Activated CD4-positive, alpha-beta T cell treated with anti-CD3 and anti-CD28 coated beads, Interleukin-2, amount 50 U/mL, for 4 hours (primary cell): Measurements from ENCODE around the gene STXBP2.

Source experiments
- DNase-seq, 2 experiments: peaks; one replicate each; pipeline ENCODE4 v3.0.0-alpha.2; 2020

The STXBP2 gene

DNA sequence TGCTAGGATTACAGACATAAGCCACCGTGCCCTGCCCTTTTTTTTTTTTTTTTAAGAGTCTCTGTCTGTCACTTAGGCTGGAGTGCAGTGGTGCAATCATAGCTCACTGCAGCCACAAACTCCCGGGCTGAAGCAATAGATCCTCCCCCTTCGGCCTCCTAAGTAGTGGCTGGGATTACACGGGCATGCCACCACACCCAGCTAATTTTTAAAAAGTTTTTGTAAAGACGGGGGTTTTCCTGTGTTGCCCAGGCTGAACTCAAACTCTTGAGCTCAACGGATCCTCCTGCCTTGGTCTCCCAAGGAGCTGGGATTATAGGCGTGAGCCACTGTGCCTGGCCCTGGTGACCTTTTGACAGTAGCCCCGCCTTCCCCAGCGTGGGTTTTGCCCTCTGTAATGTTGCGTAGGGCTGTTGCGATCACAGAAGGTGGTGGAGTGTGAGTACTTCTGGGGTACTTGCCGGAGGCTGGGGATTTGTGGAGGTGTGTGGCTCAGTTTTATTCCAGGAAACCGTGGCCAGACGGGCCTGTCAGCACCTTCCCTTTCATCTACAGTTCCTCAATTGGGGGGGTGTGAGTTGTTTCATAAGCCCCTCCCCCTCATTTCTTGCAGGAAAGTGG lies 20.3 kb downstream of the STXBP2 start:
- no peak for DNase-seq

DNA sequence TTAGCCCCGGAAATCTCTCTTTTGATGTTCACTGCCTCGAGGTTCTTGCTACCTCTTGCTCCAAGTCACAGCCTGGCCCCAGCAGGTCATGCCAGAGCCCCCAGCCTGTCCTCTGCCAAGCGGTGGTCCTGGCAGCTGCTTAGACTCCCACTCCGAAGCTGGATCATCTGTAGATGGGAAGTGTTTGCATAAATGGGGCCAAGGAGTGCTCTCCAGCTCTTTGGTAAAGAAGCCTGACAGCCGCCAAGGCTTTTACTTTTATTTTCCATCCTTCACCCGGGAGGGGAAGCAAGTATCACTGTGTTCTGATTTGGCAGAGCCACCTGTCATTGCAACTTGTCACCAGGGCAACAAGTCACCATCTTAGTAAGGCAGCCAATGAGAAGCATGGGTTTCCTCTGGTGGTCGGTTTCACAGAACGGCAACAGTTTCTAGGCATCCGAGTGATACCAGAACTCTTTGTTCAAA lies 21.3 kb downstream of the STXBP2 start:
- peak in 1 of 2 experiments; percentile 29 for DNase-seq

DNA sequence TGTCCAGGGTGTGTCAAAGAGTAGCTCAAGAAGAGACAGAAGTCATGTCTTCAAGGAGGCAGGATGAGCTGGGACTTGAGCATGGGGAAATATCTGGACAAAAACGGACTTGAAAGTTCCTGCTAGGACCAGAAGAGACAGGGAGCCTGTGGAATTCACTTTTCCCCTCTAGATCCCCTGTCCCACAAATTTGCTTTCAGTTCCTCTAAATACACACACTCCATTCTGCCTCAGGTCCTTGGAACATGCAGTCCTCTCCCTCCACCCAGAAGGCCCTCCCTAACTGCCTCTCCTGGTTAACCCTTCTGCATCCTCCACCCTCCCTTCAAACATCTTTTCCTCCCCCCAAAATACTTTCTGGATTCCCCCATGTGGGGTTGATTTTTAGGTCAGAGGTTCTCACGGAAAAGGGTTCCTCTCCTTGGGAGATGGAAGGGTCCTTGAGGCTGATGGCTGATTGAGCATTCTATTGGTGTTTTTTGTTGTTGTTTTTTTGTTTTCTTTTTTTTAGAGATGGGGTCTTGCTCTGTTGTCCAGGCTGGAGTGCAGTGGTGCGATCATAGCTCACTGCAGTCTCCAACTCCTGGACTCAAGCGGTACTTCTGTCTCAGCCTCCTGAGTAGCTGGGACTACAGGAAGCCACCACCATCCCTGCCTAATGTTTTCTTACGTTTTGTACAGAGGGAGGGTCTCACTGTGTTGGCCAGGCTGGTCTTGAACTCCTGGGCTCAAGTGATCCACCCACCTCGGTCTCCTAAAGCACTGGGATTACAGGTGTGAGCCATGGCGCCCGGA lies 25.0 kb downstream of the STXBP2 start:
- no peak for DNase-seq

DNA sequence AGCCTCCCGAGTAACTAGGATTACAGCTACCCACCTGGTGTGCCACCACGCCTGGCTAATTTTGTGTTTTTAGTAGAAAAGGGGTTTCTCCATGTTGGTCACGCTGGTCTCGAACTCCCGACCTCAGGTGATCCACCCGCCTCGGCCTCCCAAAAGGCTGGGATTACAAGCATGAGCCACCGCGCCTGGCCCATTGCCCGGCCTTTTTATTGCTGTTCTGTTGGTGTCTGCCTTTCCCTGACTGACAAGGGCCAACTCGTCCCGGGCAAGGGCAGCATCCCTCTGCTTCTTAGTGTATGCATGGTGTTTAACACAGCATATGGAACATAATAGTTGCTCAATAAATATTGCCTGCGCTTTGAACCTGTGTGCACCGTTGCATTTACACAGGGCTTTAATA lies 25.7 kb downstream of the STXBP2 start:
- DNase-seq = no peak

DNA sequence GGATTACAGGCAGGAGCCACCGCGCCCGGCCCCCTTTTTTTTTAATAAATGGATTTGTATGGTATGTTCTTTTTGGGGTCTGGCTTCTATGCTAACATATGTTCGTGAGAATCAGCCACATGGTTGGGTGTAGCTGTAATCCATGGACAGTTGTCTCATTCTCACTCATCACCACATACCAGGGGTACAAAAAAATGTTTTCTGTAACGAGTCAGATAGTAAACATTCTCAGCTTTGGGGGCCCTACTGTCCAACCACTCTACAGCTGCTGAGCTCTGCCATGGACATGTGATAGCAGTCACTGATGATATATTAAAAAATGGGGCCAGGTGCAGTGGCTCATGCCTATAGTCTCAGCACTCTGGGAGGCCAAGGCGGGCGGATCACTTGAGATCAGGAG lies 26.8 kb downstream of the STXBP2 start:
- DNase-seq = no peak

DNA sequence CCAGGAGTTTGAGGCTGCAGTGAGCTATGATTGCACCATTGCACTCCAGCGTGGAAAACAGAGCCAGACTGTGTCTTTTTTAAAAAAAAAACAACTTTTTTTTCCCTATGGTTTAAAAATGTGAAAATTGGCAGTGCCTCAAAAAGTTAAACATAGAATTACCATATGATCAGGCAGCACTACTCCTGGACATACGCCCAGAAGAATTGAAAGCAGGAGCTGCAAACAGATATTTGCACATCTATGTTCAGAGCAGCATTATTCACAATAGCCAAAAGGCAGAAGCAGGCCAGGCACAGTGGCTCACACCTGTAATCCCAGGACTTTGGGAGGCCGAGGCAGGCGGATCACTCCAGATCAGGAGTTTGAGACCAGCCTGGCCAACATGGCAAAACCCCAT lies 28.2 kb downstream of the STXBP2 start:
- DNase-seq = no peak

DNA sequence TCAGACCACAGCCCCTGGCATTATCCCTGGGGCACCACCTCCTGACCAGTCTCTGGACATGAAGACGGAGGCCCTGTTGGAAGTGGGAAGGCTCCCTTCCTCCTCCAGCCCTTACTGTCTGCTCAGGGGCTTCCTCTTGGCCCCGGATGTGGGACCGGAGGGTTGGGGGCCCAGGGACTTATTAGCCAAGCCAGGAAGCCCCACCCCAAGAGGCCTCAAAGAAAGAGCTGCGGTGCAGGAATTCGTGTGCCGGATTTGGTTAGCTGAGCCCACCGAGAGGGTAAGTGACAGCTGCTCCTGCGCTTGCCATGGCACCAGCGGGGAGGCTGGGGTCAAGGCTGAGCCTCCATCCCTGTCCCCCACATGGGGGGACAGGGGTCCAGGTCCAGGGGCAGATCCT lies 31.9 kb downstream of the STXBP2 start, which contains the start of gene RETN:
Gene RETN, plus strand, starts transcription at position 208 of the 400 bp plus-strand sequence. CDS start 278 bp downstream, outside the sequence.
- DNase-seq = no peak

DNA sequence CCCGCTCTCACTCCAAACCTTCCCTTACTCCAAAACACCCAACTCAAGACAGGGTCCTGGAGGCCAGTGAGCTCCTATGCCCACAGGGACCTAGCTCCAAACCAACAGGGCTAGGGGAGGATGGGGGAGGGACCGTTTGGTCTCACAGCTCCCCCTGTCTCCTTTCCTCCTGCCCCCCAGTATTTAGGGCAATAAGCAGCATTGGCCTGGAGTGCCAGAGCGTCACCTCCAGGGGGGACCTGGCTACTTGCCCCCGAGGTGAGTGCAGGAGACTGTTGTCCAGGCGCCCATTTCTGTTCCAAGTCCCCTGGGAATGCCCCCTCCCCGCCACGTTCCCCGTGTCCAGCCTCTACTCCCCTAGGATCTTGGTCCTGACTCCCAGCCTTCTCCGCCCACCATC lies 32.7 kb downstream of the STXBP2 start:
- no peak for DNase-seq

DNA sequence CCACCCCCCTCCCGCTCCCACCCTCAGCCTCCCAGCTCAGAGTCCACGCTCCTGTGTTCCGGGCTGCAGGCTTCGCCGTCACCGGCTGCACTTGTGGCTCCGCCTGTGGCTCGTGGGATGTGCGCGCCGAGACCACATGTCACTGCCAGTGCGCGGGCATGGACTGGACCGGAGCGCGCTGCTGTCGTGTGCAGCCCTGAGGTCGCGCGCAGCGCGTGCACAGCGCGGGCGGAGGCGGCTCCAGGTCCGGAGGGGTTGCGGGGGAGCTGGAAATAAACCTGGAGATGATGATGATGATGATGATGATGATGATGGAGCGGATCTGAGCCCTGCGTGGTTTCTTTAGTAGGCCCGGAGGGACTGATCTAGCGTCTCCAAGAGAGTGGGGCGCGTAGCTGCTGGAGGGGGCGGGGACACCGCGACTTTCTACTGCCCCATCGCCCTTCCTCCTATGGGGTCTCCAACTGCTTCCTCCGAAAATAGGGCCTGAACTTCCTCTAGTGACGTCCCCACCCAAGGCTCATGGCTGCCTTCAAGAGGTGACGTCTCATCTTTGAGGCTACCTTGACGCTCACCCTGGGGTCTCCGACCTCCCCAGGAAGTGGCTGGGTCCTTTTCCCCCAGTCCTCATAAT lies 33.4 kb downstream of the STXBP2 start:
- DNase-seq = peak in 1 of 2 experiments; percentile 10

DNA sequence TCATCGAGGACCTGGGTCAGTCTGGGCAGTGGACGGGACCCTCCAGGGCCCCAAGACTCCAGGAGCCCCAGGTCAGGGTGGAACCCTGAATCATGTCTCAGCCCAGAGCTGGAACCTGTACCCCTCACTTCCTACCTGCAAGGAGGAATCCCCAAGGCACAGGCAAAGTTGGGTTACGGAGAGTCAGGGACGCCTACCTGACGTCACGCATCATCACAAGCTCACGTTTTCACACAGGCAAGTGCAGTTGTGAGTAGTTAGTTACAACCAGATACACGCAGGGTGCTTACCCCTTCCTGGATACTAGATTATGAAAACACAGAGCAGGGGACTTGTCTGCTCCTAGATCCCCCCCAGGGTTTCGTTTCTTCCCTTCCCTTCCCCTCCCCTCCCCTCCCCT lies 33.9 kb downstream of the STXBP2 start:
- no peak for DNase-seq

DNA sequence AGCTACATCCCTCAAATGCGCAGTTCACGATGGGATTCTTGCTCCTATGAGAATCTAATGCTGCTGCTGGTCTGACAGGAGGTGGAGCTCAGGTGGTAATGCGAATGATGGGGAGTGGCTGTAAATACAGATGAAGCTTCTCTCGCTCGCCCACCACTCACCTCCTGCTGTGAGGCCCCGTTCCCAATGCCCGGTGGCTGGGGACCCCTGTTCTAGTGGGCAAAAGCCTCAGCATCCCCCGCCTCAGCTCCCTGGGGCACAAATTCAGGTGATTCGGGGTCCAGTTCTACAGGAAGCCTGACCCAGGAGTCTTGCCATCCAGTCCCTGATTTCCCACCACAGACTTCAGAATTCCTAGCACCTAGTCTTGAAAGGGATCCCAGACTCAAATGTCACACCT lies 35.6 kb downstream of the STXBP2 start:
- DNase-seq = no peak

DNA sequence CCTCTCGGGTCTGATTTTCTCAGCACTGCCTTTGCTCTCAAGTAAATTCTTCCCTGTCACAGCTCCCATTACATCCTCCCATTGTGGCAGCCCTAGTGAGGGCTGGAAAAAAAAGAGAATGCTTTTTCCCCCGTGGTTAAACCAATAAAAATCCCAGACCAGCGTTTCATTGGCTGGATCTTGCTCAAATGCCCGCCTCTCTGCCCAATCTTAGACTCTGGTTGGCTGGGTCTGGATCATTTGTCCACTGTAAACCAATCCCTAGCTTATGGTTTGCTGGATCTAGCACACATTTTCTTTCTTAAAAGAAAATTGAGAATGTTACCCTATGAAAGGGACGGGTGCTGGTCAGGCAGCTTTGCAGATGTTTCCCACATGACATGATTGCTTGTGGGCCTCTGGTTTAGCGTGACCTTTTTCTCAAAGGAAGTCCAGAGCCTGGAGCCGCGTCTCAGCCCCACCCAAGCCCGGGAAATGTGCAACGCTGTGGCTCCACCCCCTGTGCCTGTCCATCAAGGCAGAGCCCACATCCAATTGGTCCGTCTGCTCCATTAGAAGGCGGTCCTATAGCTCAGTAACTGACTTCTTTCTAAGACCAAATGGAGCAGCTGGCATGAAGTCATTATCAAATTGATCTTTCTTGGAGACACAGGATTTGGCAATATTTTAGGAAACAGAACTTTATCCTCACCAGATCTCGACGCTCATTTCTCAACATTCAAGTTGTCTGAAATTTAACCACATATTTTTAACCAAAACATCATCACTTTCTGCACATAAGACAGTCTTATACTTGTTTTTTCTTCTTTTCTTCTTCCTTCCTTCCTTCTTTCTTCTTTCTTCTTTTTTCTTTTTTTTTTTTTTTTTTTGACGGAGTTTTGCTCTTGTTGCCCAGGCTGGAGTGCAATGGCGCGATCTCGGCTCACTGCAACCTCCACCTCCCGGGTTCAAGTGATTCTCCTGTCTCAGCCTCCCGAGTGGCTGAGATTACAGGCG lies 37.4 kb downstream of the STXBP2 start:
- DNase-seq = no peak

DNA sequence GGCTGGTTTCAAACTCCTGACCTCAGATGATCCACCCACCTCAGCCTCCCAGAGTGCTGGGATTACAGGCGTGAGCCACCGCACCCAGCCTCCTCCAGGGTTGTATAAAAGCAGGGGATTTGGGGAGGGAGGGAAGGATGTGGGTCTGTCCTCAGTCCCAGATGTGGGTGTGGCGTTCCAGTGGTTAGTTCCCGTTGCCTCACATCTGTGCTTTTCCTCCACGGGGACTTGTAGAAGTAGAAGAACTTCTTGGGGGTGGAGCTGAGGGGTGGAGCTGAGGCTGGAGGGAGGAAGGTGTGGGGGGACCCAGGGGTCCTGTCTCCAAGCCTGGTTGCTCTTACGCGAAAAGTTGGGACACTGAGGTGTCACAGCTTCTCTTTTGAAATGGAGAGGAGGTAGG lies 39.5 kb downstream of the STXBP2 start:
- no peak for DNase-seq

DNA sequence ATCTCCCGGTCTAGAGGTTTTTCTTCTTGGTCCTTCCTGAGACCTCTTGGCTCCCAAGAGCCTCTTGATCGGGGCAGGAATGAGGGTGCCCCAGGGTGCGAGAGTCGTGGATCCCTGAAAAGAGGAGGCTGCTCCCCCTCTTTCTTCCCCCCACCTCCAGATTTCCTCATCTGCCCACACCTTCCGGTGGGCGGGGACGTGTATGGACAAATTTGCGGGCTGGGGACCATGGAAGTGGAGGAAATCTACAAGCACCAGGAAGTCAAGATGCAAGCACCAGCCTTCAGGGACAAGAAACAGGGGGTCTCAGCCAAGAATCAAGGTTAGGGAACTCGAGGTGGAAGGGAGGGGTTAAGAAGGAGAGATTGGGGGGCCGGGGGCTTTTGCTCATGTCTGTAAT lies 39.9 kb downstream of the STXBP2 start, which contains the start of gene MCEMP1:
Gene MCEMP1, plus strand, starts transcription at position 237 of the 400 bp plus-strand sequence. Its CDS starts 31 bp downstream, at position 268.
- no peak for DNase-seq

DNA sequence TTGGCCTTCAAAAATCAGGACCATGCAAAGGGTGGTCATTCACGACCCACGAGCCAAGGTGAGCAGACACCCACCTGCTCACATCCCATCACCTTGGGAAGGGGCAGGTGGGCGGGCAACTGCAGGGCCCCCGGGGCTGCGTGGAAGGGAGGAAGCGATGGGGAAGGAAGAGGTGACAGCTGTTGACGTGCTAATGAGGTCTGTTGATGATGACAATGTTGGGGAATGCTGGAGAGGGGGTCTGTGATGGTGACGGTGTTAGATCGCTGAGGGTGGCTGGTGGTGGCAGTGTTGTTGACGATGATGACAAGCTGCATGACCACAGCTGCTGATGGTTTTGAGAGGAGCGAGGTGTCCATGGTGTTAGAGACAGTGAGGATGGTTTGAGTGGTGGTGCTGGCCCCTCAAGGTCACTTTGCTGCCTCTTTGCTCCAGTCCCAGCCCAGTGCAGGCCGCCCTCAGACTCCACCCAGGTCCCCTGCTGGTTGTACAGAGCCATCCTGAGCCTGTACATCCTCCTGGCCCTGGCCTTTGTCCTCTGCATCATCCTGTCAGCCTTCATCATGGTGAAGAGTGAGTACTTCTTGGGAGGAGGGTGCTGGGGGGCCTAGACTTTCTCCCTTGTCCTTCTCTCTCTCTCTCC lies 40.9 kb downstream of the STXBP2 start:
- no peak for DNase-seq

DNA sequence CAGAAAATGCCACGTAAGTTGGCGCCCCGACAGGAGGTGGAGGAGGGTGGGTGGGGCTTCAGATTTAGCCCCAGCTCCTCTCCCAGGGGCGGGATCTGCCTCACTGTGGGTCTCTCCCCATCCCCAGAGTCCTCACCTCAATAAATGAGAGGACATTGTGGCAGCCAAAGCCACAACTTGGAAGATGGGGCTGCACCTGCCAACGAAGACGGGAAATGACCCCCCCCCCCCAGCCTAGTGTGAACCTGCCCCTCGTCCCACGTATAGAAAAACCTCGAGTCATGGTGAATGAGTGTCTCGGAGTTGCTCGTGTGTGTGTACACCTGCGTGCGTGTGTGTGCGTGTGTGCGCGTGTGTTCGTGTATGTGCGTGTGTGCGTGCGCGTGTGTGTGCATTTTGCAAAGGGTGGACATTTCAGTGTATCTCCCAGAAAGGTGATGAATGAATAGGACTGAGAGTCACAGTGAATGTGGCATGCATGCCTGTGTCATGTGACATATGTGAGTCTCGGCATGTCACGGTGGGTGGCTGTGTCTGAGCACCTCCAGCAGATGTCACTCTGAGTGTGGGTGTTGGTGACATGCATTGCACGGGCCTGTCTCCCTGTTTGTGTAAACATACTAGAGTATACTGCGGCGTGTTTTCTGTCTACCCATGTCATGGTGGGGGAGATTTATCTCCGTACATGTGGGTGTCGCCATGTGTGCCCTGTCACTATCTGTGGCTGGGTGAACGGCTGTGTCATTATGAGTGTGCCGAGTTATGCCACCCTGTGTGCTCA lies 42.3 kb downstream of the STXBP2 start:
- peak; percentile 69 to 76 for DNase-seq

DNA sequence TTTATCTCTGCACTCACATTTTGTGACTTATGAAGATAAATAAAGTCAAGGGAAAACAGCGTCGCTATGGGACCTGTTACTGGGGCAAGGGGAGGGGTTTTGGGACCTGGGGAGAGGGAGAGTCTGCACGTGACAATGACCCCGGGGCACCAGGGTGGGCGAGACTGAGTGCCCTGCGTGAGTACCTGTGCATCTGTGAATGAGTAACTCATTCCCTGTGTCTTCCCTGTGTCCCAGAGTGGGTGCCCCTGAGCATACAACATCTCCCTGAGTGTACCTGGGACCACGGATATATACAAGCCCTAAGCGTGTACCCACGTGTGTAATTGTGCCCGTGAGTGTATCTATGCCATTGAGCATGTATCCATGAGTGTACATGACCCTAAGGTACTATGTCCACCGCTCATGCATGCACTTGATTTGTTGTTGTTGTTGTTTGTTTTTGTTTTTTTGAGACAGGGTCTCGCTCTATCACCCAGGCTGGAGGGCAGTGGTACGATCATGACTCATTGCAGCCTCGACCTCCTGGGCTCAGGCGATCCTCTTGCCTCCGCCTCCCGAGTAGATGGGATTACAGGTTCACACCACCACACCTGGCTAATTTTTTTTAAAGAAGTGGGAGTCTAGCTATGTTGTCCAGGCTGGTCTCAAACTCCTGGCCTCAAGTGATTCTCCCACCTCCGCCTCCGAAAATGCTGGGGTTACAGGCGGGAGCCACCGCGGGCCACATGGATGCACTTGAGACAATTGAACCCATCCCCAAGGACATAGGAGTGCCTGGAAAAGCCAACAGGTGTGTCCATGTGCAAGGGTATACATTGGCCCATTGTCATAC lies 43.1 kb downstream of the STXBP2 start:
- no peak for DNase-seq

DNA sequence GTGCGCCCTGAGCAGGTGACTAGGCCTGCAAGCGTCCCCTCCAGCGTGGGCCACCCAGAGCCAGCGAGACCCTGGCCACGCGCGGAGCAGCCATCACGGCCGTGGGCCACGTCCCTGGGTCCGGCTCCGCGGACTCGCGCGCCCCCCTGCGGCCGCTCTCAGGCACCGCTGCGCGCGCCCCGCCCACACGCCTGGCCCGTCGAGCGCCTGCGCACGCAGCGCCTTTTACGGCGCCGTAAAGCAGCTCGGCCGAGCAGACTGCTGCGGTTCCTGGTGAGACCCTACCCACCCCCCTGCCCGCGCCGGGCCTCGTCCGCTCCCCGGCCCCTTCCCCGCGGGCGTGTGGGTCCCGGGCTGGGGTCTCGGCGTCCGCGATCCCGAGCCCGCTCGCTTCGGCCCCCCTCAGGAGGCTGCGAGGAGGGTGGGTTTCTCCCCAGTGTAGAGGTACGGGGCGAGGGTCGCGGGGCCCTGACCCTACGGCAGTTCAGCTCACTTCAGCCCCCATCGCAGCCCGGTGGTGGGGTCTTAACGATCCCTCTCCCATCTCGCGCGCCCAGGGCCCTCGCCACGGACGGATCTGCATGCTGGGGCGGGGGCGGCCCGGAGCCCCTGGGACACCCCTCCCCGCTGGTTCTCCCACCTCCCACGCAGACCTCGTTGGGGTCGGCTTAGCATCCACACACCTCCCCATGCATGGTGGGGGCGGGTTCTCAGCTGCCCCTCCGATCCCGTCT lies 43.9 kb downstream of the STXBP2 start, which contains the start of gene TRAPPC5:
Gene TRAPPC5, plus strand, starts transcription at position 228 of the 734 bp plus-strand sequence. CDS start 1,421 bp downstream, outside the sequence.
- peak; percentile 76 to 80 for DNase-seq
